Activated CD4-positive, alpha-beta T cell treated with anti-CD3 and anti-CD28 coated beads, Interleukin-2, amount 50 U/mL, for 24 hours (primary cell): ENCODE measurements around the gene P2RY11.

Source experiments
- DNase-seq, 2 donors: peaks; one replicate each; pipeline ENCODE4 v3.0.0-alpha.2; 2020; ENCODE audit warnings: low read depth in 1 of 2, low spot score in 1 of 2

The P2RY11 gene

GRCh38 chr19:10092648-10093294 is 18.7 kb upstream of the P2RY11 start:
- DNase-seq, result no peak

GRCh38 chr19:10093295-10094186 is 18.0 kb upstream of the P2RY11 start:
- DNase-seq, result no peak

- DNase-seq, result no peak
Observed at GRCh38 chr19:10095622-10095947, 15.9 kb upstream of the P2RY11 start.

- DNase-seq, result peak; percentile 72 to 80
Observed at GRCh38 chr19:10095948-10096614, 15.4 kb upstream of the P2RY11 start.

GRCh38 chr19:10096615-10096963 is 14.9 kb upstream of the P2RY11 start:
- DNase-seq, result no peak

- DNase-seq, result no peak
Observed at GRCh38 chr19:10100163-10100785, 11.2 kb upstream of the P2RY11 start.

- no peak for DNase-seq
Observed at GRCh38 chr19:10102787-10103236, 8.7 kb upstream of the P2RY11 start.

GRCh38 chr19:10104130-10104513 is 7.4 kb upstream of the P2RY11 start:
- DNase-seq, result no peak

GRCh38 chr19:10104665-10105508 is 6.6 kb upstream of the P2RY11 start:
- DNase-seq, result peak; percentile 51 to 79

GRCh38 chr19:10105509-10106099 is 5.9 kb upstream of the P2RY11 start:
- peak in 1 of 2 donors; percentile 86 for DNase-seq

GRCh38 chr19:10106100-10106936 is 5.2 kb upstream of the P2RY11 start, which contains the start of gene PPAN:
TSS of gene PPAN (plus strand) at chr19:10106362. CDS start at chr19:10106395, 33 bp downstream.
- DNase-seq, result peak; percentile 90 to 99

GRCh38 chr19:10107254-10107653 is 4.2 kb upstream of the P2RY11 start:
- DNase-seq, result no peak

- DNase-seq, result no peak
Observed at GRCh38 chr19:10107817-10108367, 3.6 kb upstream of the P2RY11 start.

- no peak for DNase-seq
Observed at GRCh38 chr19:10109528-10109927, 2.0 kb upstream of the P2RY11 start.

- no peak for DNase-seq
Observed at GRCh38 chr19:10110076-10110971, 1.2 kb upstream of the P2RY11 start.

GRCh38 chr19:10110972-10111317 is 548 bp upstream of the P2RY11 start:
- no peak for DNase-seq

- DNase-seq, result peak in 1 of 2 donors; percentile 32
Observed at GRCh38 chr19:10112037-10112761, 706 bp downstream of the P2RY11 start.
